ENCODE results near the gene RUNX2. TPM values are rescaled to one million over a fixed set of nuclear protein-coding genes. Genes with fewer than 3 reads are reported as not detected.
A peak's percentile ranks its signal among the peaks of the same experiment; 100 is the strongest.

Gene RUNX2
- total RNA-seq, 2 experiments from 2014 or later: 2.7 to 3.0 TPM

DNA sequence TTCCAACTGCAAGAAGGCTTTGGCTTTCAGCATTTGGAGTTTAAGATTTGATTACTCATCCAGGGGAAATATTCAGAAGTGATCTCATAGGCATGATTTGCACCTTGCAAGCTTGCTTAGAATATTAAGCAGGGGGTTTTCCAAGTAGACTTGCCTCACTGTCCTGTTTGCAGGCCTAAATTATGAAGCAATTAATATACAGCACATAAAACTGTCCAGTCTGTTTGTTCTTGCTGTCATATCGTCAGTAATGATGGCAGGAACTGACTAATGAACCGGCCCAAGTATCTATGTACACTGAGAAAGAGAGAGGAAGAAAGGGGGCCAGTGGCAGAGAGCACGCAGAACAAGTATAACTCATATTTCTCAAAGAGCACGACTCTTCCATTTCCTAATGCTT lies 262.1 kb downstream of the RUNX2 start:
- Mint-ChIP-seq H3K9me3 (ENCODE audit: insufficient read depth) (no peaks in the 10 kb centered on the region), H3K27ac (no peak overlapping the region), H3K36me3 (ENCODE audit: low read depth) (no peaks in the 10 kb centered on the region), H3K27me3 (ENCODE audit: low read depth) (peaks cover 1% of the 10 kb centered on the region), H3K4me1 (ENCODE audit: low read depth) (peaks cover 69% of the 10 kb centered on the region), H3K4me3 (no peak overlapping the region)
- CTCF ChIA-PET: no interaction called here
- DNase-seq (no peak), ATAC-seq (no peak)
- POLR2A ChIA-PET: no interaction called here

DNA sequence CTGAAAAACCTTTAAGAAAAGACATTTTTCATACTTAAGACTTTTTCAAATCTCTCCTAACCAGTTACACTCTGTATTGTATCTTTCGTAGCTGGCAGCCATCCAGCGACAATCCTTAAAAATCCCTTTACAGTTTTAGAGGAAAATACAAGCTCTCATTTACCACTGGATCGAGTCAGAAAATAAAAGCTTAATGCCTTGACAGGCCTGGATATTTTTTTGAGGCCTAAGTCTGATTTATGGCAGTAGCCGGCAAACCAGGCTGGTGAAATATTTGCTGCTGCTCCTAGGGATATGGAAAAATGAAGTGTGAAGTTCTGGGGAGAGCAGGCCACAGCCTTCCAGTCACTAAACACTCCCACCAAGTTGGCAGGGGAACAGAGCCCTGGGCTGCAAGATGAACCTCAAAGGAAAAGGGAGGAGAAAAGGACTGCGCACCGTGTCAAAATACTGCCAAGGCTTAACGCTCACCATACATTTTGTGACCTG lies 262.6 kb downstream of the RUNX2 start:
- no peaks in the 10 kb centered on the region for H3K36me3 Mint-ChIP-seq (ENCODE audit: low read depth)
- ChIA-PET CTCF (no interaction called here), POLR2A (no interaction called here)
- H3K27ac Mint-ChIP-seq: no peak overlapping the region
- no peak for ATAC-seq
- H3K4me3 Mint-ChIP-seq: no peak overlapping the region
- DNase-seq: peak; percentile 14
- no peaks in the 10 kb centered on the region for H3K9me3 Mint-ChIP-seq (ENCODE audit: insufficient read depth)
- peaks cover 1% of the 10 kb centered on the region for H3K27me3 Mint-ChIP-seq (ENCODE audit: low read depth)
- H3K4me1 Mint-ChIP-seq (ENCODE audit: low read depth): peaks cover 67% of the 10 kb centered on the region

DNA sequence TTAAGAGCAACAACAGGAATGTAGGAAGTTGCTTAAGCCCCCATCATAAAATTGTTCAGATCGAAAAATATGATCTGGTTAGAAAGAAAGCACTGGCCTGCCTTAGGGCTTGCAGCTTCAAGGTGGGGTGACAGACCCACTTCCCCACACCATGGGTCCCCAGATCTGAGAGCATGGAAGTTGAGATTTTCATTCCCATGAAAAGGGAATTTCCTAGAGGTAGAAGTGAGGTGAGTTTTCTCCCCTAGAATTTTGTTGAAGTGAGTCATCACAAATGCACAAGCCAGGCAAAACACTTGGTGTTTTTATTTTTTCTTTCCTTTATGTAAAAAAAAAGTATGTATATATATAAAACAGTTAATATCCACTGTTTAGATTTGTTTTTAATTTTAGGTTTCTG lies 263.2 kb downstream of the RUNX2 start:
- POLR2A ChIA-PET: interaction anchor here (0.7 kb wide), 1 partner anchor 38 kb away, joined by 4 read pairs; no protein-coding TSS in a partner anchor
- H3K36me3 Mint-ChIP-seq (ENCODE audit: low read depth): no peaks in the 10 kb centered on the region
- no peak overlapping the region for H3K4me3 Mint-ChIP-seq
- ATAC-seq: no peak
- no peak overlapping the region for H3K27ac Mint-ChIP-seq
- H3K4me1 Mint-ChIP-seq (ENCODE audit: low read depth): peaks cover 61% of the 10 kb centered on the region
- peak; percentile 8 for DNase-seq
- no peaks in the 10 kb centered on the region for H3K9me3 Mint-ChIP-seq (ENCODE audit: insufficient read depth)
- CTCF ChIA-PET: no interaction called here
- peaks cover 1% of the 10 kb centered on the region for H3K27me3 Mint-ChIP-seq (ENCODE audit: low read depth)

DNA sequence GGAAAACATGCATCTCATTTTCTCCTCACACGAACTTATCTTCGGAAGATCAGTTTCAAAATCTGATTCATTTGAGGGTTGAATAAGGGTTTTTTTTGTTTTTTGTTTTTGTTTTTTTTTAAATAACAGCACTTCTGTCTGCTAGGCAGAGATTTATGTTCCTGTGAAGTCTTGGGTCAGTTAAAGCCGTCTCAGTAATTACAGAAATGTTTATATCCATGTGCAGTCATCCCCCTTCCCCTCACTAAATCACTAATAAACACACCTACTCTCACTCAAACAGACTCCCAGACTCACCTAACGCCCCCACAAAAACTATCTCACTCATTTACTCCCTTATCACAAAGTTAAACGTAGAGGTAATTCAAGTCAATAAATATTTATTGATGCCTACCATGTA lies 263.8 kb downstream of the RUNX2 start:
- no peak overlapping the region for H3K27ac Mint-ChIP-seq
- H3K9me3 Mint-ChIP-seq (ENCODE audit: insufficient read depth): peaks cover under 1% of the 10 kb centered on the region
- ATAC-seq (no peak), DNase-seq (peak; percentile 1)
- H3K36me3 Mint-ChIP-seq (ENCODE audit: low read depth): no peaks in the 10 kb centered on the region
- ChIA-PET CTCF (no interaction called here), POLR2A (interaction anchor here (0.7 kb wide), 1 partner anchor 38 kb away, joined by 4 read pairs; no protein-coding TSS in a partner anchor)
- H3K4me3 Mint-ChIP-seq: no peak overlapping the region
- peaks cover 56% of the 10 kb centered on the region for H3K4me1 Mint-ChIP-seq (ENCODE audit: low read depth)
- H3K27me3 Mint-ChIP-seq (ENCODE audit: low read depth): peaks cover 1% of the 10 kb centered on the region

DNA sequence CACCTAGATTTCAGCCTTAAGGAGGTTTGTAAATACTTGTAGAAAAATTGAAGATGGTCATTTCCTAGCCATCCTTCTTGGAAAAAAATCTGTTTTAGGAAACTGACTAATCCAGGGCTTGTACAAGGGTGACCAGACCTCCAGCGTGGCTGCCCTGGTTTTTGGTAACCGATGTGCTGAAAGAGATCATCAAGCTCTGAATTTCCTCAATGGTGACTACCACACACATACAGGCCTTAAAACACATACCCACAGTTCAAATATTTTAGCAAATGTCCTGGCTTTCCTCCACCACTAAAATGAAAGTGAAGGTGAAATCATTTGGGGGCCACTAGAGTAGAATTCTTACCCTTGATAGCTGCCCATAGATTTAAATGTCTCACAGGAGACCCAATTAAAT lies 264.9 kb downstream of the RUNX2 start:
- no peak for ATAC-seq
- peak; percentile 19 for DNase-seq
- POLR2A ChIA-PET: interaction anchor here (0.6 kb wide), 1 partner anchor 458 kb away, joined by 3 read pairs; no protein-coding TSS in a partner anchor
- CTCF ChIA-PET: no interaction called here
- Mint-ChIP-seq H3K4me1 (ENCODE audit: low read depth) (peaks cover 45% of the 10 kb centered on the region), H3K36me3 (ENCODE audit: low read depth) (no peaks in the 10 kb centered on the region), H3K27me3 (ENCODE audit: low read depth) (no peaks in the 10 kb centered on the region), H3K4me3 (no peak overlapping the region), H3K9me3 (ENCODE audit: insufficient read depth) (peaks cover 6% of the 10 kb centered on the region), H3K27ac (no peak overlapping the region)

DNA sequence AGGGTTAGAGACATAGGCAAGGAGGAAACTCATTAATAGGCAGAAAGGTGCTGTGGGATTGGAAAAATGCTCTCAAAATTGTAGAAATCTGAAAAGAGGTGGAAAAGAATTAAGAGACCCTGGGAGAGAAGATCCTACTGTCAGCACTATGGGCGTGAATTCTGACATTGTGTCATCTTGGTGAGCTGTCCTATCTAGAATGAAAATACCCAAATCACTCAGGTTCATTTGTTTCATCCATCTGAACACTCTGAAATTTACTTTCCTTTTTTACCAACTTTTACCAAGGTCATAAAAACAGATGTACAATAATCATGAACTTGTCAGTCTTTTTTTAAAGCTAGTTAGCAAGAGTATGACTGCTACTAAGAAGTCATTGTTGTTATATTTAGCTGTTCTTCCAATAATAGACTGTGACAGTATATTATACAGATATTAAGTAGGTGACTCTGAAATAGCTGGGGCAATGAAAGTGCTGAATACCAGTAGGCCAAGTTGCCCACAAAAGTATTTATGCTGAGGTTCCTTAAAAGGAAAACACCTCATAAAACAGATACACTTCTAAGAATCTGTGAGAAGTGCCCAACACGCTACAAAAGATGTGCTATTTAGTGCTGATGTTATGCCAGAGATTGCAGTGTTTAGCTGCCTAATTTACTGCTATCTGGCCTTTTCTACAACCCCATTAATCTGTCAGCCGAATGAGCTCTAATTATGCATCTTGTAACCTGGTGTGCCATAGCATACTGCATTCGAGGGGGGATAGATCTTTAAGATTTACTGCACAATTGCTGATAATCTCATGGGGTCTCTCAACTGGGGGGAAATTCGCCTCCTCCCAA lies 267.1 kb downstream of the RUNX2 start:
- peaks cover 13% of the 10 kb centered on the region for H3K9me3 Mint-ChIP-seq (ENCODE audit: insufficient read depth)
- DNase-seq (peak; percentile 17), ATAC-seq (no peak)
- H3K27me3 Mint-ChIP-seq (ENCODE audit: low read depth): no peaks in the 10 kb centered on the region
- ChIA-PET CTCF (interaction anchor here (1.0 kb wide), 1 partner anchor 120 kb away, joined by 3 read pairs; no protein-coding TSS in a partner anchor), POLR2A (no interaction called here)
- H3K4me3 Mint-ChIP-seq: no peak overlapping the region
- H3K4me1 Mint-ChIP-seq (ENCODE audit: low read depth): peaks cover 30% of the 10 kb centered on the region
- no peak overlapping the region for H3K27ac Mint-ChIP-seq
- peaks cover 2% of the 10 kb centered on the region for H3K36me3 Mint-ChIP-seq (ENCODE audit: low read depth)

DNA sequence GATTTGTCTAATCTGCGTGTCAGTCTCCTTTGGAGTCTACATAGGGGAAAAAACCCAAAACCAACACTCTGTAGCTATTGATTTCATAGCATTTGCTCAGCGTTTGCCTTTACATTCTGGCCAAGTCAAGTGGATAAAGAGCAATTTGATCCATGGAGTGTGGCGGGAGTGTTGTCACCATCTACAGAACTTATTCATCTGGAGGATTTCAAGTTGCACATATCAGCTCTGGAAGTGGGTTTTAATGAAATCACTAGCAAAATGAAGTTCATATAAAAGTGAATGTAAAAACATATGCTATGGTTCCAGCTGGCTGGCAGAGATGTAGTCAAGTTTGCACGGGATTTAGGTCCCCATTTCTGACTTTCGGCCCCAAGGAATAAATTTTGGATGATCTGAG lies 269.3 kb downstream of the RUNX2 start:
- Mint-ChIP-seq H3K4me3 (no peak overlapping the region), H3K27ac (no peak overlapping the region), H3K4me1 (ENCODE audit: low read depth) (peaks cover 23% of the 10 kb centered on the region), H3K36me3 (ENCODE audit: low read depth) (peaks cover 4% of the 10 kb centered on the region), H3K27me3 (ENCODE audit: low read depth) (no peaks in the 10 kb centered on the region), H3K9me3 (ENCODE audit: insufficient read depth) (peaks cover 17% of the 10 kb centered on the region)
- ChIA-PET POLR2A (no interaction called here), CTCF (interaction anchor here (1.6 kb wide), 1 partner anchor 10 kb away, joined by 5 read pairs; no protein-coding TSS in a partner anchor)
- DNase-seq: no peak
- no peak for ATAC-seq

DNA sequence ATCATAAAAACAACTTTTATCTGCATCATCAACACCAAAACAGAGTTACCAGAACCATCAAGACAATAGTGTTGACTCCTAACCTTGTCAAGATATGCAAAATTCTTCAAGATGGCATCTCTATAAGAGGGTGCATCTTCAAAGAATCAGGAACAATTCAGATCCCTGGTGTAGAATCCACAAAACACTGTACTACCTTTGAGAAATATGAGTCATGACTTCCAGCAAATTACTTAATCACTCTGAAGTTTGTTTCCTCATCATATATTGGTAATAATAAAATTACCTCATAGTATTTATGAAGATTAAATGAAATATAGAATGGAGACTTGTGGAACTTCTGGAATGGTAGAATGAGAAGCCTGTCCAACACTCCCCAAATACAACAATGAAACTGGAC lies 270.9 kb downstream of the RUNX2 start:
- no peaks in the 10 kb centered on the region for H3K27me3 Mint-ChIP-seq (ENCODE audit: low read depth)
- DNase-seq: no peak
- H3K27ac Mint-ChIP-seq: no peak overlapping the region
- peaks cover 11% of the 10 kb centered on the region for H3K4me1 Mint-ChIP-seq (ENCODE audit: low read depth)
- H3K4me3 Mint-ChIP-seq: no peak overlapping the region
- ChIA-PET POLR2A (no interaction called here), CTCF (no interaction called here)
- peaks cover 24% of the 10 kb centered on the region for H3K9me3 Mint-ChIP-seq (ENCODE audit: insufficient read depth)
- peaks cover 8% of the 10 kb centered on the region for H3K36me3 Mint-ChIP-seq (ENCODE audit: low read depth)
- ATAC-seq: no peak

DNA sequence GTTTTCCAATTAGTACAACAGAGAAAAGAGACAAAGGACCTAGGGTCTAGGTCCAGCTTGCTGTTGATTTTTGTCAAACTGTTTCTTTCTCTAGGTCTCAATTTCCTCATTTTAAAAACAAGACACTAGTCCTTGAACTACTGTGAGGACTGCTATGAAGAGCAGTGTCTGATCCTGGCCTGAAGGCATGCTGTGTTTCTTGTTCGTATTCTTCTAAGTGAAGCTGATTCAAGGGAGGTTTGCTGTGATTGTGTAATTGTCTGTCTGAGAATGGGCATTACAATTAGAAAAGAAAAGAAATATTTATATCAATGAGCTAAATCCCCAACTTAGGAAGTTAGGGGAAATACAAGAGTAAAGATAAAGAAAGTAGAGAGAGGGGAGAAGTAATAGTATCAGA lies 277.8 kb downstream of the RUNX2 start:
- Mint-ChIP-seq H3K36me3 (ENCODE audit: low read depth) (peaks cover 12% of the 10 kb centered on the region), H3K4me3 (no peak overlapping the region), H3K4me1 (ENCODE audit: low read depth) (peaks cover 23% of the 10 kb centered on the region), H3K27me3 (ENCODE audit: low read depth) (no peaks in the 10 kb centered on the region), H3K9me3 (ENCODE audit: insufficient read depth) (peaks cover 15% of the 10 kb centered on the region), H3K27ac (no peak overlapping the region)
- ATAC-seq: no peak
- CTCF ChIA-PET: no interaction called here
- no peak for DNase-seq
- POLR2A ChIA-PET: no interaction called here

DNA sequence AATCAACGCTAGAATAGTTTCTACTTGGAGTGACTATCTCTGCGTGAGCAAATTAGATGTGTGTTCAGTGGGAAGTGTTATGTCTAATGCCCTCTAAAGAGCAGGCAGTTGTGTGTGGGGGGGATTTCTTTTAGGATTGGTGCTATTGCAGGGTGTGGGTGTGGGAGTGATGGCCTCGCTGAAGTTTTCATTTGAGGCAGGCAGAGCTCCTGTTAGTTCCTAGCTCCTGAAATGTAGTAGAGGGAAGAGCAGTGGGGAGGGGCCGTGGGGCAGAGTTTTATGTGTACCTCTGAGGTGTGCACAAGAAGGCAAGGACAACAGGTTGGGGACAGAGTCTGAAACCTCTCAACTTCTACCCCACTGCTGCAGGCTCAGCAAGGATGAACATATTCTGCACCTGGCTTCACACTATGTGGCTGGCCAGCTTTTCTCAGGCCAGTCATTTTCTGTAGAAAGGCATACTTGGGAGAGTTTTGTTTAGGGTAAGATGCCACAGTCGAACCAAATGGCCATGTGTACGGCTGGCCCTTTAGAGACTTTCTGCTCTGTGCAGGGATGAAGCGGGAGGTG lies 278.8 kb downstream of the RUNX2 start:
- H3K9me3 Mint-ChIP-seq (ENCODE audit: insufficient read depth): peaks cover 15% of the 10 kb centered on the region
- no peaks in the 10 kb centered on the region for H3K27me3 Mint-ChIP-seq (ENCODE audit: low read depth)
- POLR2A ChIA-PET: no interaction called here
- ATAC-seq (no peak), DNase-seq (no peak)
- peaks cover 12% of the 10 kb centered on the region for H3K36me3 Mint-ChIP-seq (ENCODE audit: low read depth)
- no peak overlapping the region for H3K4me3 Mint-ChIP-seq
- H3K4me1 Mint-ChIP-seq (ENCODE audit: low read depth): peaks cover 23% of the 10 kb centered on the region
- CTCF ChIA-PET: no interaction called here
- no peak overlapping the region for H3K27ac Mint-ChIP-seq

DNA sequence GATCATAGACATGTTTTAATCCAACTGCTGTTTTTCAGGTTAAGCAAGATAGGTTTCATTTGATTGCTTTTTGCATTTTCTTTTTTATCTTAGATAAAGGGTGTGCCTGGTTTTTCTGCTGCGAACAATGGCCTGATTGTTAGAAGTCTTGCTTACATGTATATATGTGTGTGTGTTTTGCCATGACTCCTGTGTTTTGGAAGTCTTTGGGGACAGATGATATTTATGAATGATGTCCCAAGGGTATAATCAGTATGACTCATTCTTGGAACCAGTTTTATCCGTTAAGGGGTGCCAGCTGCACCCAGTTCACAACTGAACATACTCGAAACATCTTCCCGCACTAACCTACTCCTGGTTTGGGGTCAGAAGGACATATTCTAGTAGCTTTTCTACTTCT lies 279.7 kb downstream of the RUNX2 start:
- Mint-ChIP-seq H3K4me1 (ENCODE audit: low read depth) (peaks cover 23% of the 10 kb centered on the region), H3K4me3 (no peak overlapping the region), H3K36me3 (ENCODE audit: low read depth) (peaks cover 10% of the 10 kb centered on the region), H3K27me3 (ENCODE audit: low read depth) (no peaks in the 10 kb centered on the region), H3K9me3 (ENCODE audit: insufficient read depth) (peaks cover 12% of the 10 kb centered on the region), H3K27ac (no peak overlapping the region)
- POLR2A ChIA-PET: no interaction called here
- ATAC-seq (no peak), DNase-seq (no peak)
- CTCF ChIA-PET: no interaction called here

DNA sequence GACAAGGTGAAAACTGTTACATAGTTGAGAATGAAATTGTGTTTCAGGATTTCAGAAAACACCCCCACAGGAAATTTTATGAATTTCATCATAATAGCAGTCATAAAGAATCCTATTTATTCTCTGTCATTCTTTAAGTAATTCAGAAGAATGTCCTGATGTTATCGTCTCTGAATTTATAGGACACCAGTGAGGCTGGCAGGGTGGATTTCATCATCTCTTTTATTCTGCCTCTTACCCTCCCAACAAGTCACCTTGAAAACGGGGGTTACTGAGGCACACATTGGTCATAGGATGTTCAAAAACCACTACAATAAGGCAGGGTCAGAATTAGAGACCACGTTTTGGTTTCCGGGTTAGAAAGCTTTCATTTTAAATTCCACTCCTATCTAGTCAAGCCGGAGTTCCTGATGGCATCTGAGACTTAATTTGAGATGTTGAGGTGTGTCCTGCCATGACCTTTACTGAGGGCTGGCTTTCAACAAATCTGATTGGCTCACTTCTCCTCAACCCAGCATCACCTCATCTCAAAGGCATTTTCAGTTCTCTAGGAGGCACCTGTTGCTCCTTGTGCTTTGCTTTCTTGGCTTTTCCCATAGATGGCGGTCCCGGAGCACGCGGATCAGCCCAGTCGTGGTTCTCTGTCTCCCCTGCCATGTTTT lies 280.3 kb downstream of the RUNX2 start:
- no peak overlapping the region for H3K4me3 Mint-ChIP-seq
- ATAC-seq (peak; percentile 44), DNase-seq (no peak)
- H3K4me1 Mint-ChIP-seq (ENCODE audit: low read depth): peaks cover 23% of the 10 kb centered on the region
- H3K9me3 Mint-ChIP-seq (ENCODE audit: insufficient read depth): peaks cover 9% of the 10 kb centered on the region
- peaks cover 7% of the 10 kb centered on the region for H3K36me3 Mint-ChIP-seq (ENCODE audit: low read depth)
- CTCF ChIA-PET: no interaction called here
- POLR2A ChIA-PET: no interaction called here
- H3K27me3 Mint-ChIP-seq (ENCODE audit: low read depth): no peaks in the 10 kb centered on the region
- peak overlapping the region; percentile 31 for H3K27ac Mint-ChIP-seq

Measured in activated CD8-positive, alpha-beta T cell treated with anti-CD3 and anti-CD28 coated beads, Interleukin-2, amount 10 ng/mL, durations not matched to agents 7 days and 5 days (primary cell).